ENCODE data around the gene ANKRD52.

DNA sequence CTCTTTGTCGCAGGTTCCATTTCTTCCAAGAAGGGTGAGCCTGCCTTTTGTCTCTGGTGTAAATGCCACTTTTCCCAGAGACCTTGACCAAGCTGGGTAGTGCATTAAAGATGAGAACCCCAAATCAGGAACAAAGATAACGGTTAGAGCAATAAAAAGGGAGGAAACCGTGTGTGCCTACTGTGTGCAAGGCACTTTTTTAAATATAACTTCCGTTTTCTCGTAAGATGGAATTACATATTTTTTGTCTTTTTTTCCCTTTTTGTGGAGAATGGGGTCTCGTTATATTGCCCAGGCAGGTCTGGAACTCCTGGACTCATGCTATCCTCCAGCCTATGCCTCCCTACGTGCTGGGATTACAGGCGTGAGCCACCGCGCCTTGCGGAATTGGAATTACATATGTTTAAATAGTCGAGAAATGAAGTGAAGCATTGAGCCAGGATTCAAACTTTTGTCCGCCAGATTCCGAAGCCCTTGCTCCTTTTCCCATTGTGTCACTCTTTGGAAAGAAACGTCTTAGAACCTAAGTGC, 34.5 kb downstream of the ANKRD52 start:
- no peak for TF ChIP-seq CTCF (IDR thresholded peaks at IDR 0.05)
- TF ChIP-seq POLR2A (IDR thresholded peaks at IDR 0.05): peak in 1 of 3 donors; percentile 62
